Measurements from ENCODE around the gene BRAT1.

The BRAT1 gene

GRCh38 chr7:2517026-2517425 lies 38.3 kb downstream of the BRAT1 start:
- no peaks in the 10 kb centered on the region for H4K20me1 ChIP-seq (ENCODE audit: control insufficient read depth, insufficient read depth, low read depth, low read length)
- H3K4me3 ChIP-seq (ENCODE audit: low read length): no peak overlapping the region
- no peaks in the 10 kb centered on the region for H3K79me2 ChIP-seq (ENCODE audit: control insufficient read depth, low read length)
- no peaks in the 10 kb centered on the region for H3K36me3 ChIP-seq (ENCODE audit: control insufficient read depth, low read length)
- H3K27ac ChIP-seq (ENCODE audit: low read depth, low read length): no peak overlapping the region
- H3K9me3 ChIP-seq (ENCODE audit: control insufficient read depth, insufficient read depth, low read length): no peaks in the 10 kb centered on the region
- no peak overlapping the region for H3K4me2 ChIP-seq (ENCODE audit: low read length)
- peaks cover 42% of the 10 kb centered on the region for H3K27me3 ChIP-seq (ENCODE audit: control insufficient read depth, low read length)
- no peak for TF ChIP-seq CTCF (IDR thresholded peaks at IDR 0.05; ENCODE audit: low read depth, low read length, poor library complexity, severe bottlenecking)
- no peak for TF ChIP-seq EZH2phosphoT487 (IDR thresholded peaks at IDR 0.05; ENCODE audit: borderline replicate concordance, low read length)
- H3K9me2 ChIP-seq (replicated peaks; ENCODE audit: control insufficient read depth, low read length): no peaks in the 10 kb centered on the region
- peaks cover 38% of the 10 kb centered on the region for H3K4me1 ChIP-seq (ENCODE audit: control insufficient read depth, low read length)
- no peaks in the 10 kb centered on the region; the same call in 1 of the 2 replicates for H3F3A ChIP-seq (ENCODE audit: control insufficient read depth, insufficient read depth)

- Histone ChIP-seq H3K4me1 (ENCODE audit: control insufficient read depth, low read length) (peaks cover 43% of the 10 kb centered on the region), H3K36me3 (ENCODE audit: control insufficient read depth, low read length) (no peaks in the 10 kb centered on the region), H3K9me2 (replicated peaks; ENCODE audit: control insufficient read depth, low read length) (no peaks in the 10 kb centered on the region), H4K20me1 (ENCODE audit: control insufficient read depth, insufficient read depth, low read depth, low read length) (no peaks in the 10 kb centered on the region), H3K4me2 (ENCODE audit: low read length) (no peak overlapping the region), H3K27ac (ENCODE audit: low read depth, low read length) (no peak overlapping the region), H3K4me3 (ENCODE audit: low read length) (no peak overlapping the region), H3F3A (ENCODE audit: control insufficient read depth, insufficient read depth) (no peaks in the 10 kb centered on the region; the same call in 1 of the 2 replicates), H3K9me3 (ENCODE audit: control insufficient read depth, insufficient read depth, low read length) (no peaks in the 10 kb centered on the region), H3K27me3 (ENCODE audit: control insufficient read depth, low read length) (peaks cover 33% of the 10 kb centered on the region), H3K79me2 (ENCODE audit: control insufficient read depth, low read length) (no peaks in the 10 kb centered on the region)
- TF ChIP-seq CTCF (IDR thresholded peaks at IDR 0.05; ENCODE audit: low read depth, low read length, poor library complexity, severe bottlenecking): no peak
- TF ChIP-seq EZH2phosphoT487 (IDR thresholded peaks at IDR 0.05; ENCODE audit: borderline replicate concordance, low read length): no peak
These were observed 39.1 kb downstream of the BRAT1 start for GRCh38 chr7:2516194-2516555.

DNA sequence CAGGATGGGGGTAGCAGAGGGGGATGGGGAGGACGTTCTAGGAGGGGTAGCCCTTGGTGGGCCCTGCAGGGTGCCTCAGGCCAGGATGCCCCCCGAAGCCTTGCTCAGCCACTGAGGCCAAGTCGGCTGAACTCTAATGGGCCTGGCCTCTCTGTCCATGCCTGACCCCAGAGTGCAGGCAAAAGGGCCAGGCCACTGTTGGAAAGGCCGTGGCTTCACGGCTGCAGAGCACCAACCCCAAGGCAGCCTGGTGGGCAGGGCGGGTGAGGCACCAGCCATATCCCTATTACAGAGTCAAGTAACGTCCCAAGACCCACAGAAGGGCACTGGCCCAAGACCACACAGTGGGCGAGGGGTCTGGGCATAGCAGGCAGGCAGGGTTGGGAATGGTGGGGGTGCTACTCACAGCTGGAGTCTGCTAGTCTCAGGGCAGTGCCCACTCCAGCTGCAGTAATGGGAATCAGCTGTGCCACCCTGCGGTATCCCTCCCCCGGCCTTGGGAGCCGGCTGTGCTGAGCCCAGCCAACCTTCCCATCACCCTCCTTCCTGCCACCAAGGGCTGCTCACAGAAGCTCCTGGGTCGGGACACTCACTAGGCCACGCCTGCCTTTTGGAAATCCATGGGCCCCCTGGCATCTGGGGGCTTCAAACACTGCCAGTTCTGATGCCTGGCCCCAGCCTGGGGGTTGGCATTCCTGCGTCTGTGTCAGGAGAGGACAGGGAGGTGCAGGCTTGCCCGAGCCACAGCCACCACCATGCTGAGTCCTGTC lies 39.7 kb downstream of the BRAT1 start:
- Histone ChIP-seq H3K36me3 (ENCODE audit: control insufficient read depth, low read length) (no peaks in the 10 kb centered on the region), H3K9me2 (replicated peaks; ENCODE audit: control insufficient read depth, low read length) (no peaks in the 10 kb centered on the region), H3K4me3 (ENCODE audit: low read length) (no peak overlapping the region), H4K20me1 (ENCODE audit: control insufficient read depth, insufficient read depth, low read depth, low read length) (no peaks in the 10 kb centered on the region), H3K4me2 (ENCODE audit: low read length) (no peak overlapping the region), H3K27ac (ENCODE audit: low read depth, low read length) (no peak overlapping the region), H3K9me3 (ENCODE audit: control insufficient read depth, insufficient read depth, low read length) (no peaks in the 10 kb centered on the region), H3K79me2 (ENCODE audit: control insufficient read depth, low read length) (no peaks in the 10 kb centered on the region), H3K27me3 (ENCODE audit: control insufficient read depth, low read length) (peaks cover 28% of the 10 kb centered on the region), H3F3A (ENCODE audit: control insufficient read depth, insufficient read depth) (no peaks in the 10 kb centered on the region; the same call in 1 of the 2 replicates), H3K4me1 (ENCODE audit: control insufficient read depth, low read length) (peaks cover 46% of the 10 kb centered on the region)
- TF ChIP-seq EZH2phosphoT487 (IDR thresholded peaks at IDR 0.05; ENCODE audit: borderline replicate concordance, low read length): no peak
- no peak for TF ChIP-seq CTCF (IDR thresholded peaks at IDR 0.05; ENCODE audit: low read depth, low read length, poor library complexity, severe bottlenecking)

All from DOHH2 (cell line).